ENCODE results near the gene MCRIP2.

DNA sequence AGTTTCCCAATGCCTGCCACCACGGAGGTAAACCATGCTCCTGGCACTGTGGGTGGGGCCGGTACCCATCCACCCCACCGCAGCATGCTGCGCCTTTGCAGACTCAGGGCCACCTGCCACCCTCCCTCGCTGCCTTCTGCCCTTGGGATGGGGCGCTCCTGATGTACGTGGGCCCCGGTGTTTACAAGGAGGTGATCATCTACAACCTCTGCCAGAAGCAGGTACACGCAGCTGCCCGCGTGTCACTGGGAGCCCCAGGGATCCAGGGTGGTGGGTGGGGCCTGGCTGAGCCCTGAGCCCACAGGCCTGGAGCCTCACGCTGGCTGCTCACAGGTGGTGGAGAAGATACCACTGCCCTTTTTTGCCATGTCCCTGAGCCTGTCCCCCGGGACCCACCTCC lies 24.9 kb downstream of the MCRIP2 start:
- TF ChIP-seq, protein P1, sequence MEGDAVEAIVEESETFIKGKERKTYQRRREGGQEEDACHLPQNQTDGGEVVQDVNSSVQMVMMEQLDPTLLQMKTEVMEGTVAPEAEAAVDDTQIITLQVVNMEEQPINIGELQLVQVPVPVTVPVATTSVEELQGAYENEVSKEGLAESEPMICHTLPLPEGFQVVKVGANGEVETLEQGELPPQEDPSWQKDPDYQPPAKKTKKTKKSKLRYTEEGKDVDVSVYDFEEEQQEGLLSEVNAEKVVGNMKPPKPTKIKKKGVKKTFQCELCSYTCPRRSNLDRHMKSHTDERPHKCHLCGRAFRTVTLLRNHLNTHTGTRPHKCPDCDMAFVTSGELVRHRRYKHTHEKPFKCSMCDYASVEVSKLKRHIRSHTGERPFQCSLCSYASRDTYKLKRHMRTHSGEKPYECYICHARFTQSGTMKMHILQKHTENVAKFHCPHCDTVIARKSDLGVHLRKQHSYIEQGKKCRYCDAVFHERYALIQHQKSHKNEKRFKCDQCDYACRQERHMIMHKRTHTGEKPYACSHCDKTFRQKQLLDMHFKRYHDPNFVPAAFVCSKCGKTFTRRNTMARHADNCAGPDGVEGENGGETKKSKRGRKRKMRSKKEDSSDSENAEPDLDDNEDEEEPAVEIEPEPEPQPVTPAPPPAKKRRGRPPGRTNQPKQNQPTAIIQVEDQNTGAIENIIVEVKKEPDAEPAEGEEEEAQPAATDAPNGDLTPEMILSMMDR (IDR thresholded peaks at IDR 0.05) = no peak
- no peak for TF ChIP-seq POLR2A (IDR thresholded peaks at IDR 0.05)

Measured in adrenal gland (tissue), 5 donors.